NOMO-1 treated with DMSO at 0.1 percent for 48 hours (cell line): ENCODE data around the gene BPI.
"Not testable (repeated sequence)": the region's sequence is repeated elsewhere in the genome, so short reads cannot be mapped to it uniquely, and the experiment has no call there.

Experiments
- DNase-seq: peaks from one replicate; lab custom pipeline; 2025; ENCODE audit not compliant: unreplicated experiment; lab: John Stamatoyannopoulos, UW

BPI gene

DNA sequence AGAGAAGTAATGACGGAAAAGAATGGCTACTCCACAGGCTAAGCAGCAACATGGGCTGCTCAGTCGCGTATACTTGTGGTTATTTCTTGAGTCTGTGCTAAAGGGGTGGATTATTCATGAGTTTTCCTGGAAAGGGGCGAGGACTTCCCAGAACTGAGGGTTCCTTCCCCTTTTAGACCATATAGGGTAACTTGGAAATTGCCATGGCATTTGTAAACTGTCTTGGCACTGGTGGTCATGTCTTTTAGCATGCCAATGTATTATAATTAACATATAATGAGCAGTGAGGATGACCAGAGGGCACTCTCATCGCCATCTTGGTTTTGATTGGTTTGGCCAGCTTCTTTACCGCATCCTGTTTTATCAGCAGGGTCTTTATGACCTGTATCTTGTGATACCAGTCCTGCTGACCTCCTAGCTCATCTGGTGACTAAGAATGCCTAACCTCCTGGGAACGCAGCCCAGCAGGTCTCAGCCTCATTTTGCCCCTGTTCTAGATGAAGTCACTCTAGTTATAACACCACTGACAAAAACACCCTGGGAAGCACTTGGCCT lies 53.8 kb downstream of the BPI start:
- DNase-seq, result no peak

DNA sequence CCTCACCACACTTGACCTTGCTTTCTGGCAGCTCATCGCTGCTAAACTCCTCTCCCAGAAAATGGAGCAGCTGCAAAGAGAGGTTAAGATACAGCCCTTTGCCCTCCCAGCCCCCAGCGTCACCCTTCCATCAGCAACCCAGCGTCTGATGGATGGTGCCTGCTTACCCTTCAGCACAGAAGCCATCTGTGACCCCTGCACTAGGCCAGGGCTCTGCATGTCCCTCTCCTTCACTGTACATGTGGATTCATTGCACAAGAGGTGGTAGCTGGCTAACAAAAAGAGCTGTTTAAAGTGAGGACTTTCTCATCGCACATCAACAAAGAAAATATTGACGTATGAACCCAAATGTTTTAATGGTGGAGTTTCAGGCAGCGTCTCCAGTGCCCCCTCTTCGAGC lies 54.6 kb downstream of the BPI start:
- no peak for DNase-seq

DNA sequence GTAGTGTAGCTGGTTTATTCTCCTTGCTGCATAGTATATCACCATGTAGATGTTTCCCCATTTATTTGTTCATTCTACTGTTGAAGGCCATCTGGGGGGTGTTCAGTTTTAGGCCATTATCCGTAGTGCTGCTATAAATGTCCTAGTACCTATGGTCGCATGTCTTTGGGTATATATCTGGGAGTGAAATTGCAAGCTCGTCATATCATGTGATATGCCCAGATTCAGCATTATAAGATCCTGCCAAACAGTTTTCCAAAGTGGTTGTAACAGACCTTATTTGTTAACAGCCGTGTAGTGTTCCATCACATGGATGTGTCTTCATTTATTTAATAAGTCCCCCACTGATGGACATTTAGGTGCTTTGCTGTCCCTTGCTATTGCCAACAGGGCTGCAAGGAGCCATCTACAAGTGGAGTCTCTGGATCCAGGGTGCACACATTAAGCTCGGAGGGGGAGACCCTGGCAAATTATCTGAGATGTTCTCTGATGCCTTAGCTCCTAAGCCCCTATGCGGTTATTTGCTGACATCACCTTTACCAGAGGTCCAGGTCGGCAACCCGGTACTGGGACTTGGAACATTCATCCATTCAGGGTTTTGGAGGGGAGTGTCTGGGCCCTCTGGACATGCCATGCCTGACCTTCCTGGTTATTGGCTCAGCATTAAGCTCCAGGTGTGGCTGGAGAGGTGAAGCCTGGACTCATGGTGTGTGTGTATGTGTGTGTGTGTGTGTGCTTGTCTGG lies 59.2 kb downstream of the BPI start:
- no peak for DNase-seq

DNA sequence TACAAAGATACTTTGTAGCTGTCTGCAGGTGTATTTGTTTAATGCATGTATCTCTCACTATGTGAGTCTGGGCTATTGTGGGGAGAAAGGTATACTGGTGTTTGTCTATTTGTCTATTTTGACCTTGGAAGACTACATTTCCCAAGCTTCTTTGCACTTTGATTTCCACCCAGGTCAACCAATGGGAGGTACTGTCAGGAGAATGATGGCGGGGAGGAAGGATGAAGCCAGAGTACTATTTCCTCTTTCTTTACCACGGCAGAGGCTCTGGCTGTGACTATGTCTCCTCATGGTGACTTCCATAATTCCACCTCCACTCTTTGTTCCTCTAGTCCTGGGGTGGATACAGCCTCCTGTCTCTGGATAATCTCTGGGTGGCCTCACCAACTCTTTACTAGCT lies 65.4 kb downstream of the BPI start:
- DNase-seq, result peak; percentile 69

DNA sequence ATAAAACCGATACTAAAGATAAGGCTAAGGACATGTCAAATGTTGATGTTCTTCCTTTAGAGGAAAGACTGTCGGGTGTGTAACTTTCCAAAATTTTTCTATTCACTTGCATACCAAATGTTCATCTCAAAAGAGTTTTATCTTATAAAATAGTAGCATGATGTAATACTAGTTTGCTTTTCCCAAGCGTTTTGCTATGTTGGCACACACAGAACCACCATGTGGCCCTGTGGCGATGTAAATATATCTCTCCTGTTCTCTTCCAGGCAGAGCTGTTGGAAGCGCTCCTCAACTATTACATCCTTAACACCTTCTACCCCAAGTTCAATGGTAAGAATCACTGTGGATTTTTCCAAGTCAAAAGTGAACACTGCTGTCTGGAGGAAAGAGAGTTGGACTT lies 68.8 kb downstream of the BPI start:
- DNase-seq, result no peak

DNA sequence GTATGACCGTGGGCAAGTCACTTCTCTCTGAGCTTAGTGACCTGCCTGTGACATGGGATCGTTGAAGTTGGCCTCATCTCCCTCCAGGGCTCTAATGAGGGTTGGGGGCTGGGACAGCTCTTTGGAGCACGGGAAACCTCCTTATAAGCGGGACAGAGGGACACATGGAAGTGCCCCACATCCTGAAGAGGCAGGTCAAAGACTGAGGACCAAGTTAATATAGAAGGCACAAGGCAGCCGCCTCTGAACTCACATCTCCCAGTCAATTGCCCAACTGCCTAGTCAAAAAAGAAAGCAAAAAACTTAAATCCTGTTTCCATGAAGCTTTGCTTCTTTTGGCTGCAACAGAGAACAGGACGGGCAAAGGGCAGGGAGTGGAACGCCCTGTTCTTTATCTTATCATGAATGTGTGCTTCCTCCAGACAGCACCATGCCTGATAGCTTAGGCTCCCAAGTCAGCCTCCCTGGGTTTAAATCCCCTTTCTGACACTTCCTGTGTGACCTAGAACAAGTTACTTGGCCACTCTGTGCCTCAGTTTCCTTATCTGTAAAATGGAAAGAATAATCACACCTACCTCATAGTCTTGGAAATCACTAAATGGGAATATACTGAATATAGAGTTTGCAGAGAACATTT lies 69.4 kb downstream of the BPI start:
- no peak for DNase-seq

DNA sequence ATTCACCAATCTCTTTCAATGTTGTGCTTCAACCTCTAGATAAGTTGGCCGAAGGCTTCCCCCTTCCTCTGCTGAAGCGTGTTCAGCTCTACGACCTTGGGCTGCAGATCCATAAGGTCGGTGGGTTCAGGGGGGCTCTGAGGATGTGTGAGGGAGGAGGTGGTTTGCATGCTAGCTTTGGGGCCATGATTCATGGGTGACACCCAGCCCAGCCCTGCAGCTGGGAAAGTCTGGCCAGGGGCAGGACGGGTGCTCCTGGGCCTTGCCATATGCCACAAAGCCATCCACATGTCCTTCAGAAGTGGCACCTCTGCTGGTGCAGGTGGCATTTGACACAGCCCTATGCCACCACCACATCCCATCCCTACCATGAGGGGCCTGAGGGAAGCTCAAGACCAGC lies 69.9 kb downstream of the BPI start:
- no peak for DNase-seq

DNA sequence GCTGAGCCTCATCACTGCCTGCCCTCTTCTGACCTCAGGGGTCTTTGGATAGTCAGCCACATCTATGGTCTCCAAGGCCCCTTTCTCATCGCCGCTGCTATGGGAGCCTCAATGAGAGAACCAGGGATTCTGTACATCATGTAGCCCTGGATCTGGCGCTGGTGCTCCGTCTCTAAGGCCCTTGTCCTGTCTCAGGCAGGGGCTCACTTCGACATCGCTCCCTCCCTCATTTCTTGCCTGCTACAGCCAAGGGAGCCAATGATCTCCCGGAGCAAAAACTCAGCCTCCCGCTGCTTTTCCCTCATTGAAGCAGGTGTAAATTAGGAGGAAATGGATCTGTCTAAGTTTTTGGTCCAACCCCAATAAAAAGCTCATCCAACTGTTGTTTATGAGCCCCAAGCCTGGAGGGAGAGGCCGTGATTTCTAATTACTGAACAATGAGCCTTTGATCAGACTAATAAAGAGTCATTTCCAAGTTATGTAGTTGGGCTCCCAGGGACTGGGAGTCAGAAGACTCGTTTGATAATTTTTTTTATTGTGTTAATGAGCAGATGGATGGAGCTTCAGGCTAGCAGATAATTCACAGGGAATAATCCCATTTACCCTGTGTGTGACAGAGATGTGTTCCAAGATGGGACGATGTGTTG lies 73.2 kb downstream of the BPI start:
- no peak for DNase-seq

DNA sequence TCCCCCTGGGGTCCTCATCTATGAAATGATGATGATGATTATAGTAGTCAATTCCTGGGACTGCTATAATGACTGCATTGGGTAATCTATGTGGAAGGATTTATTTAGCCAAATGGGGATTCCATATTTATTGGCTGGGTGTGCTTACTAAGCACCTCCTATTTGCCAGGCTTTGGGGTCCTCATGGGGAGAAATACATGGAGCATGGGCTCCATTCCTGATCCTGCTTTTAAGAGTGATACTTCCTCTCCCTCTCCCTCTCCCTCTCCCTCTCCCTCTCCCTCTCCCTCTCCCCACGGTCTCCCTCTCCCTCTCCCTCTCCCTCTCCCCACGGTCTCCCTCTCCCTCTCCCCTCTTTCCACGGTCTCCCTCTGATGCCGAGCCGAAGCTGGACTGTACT lies 73.9 kb downstream of the BPI start:
- not testable (repeated sequence) for DNase-seq

DNA sequence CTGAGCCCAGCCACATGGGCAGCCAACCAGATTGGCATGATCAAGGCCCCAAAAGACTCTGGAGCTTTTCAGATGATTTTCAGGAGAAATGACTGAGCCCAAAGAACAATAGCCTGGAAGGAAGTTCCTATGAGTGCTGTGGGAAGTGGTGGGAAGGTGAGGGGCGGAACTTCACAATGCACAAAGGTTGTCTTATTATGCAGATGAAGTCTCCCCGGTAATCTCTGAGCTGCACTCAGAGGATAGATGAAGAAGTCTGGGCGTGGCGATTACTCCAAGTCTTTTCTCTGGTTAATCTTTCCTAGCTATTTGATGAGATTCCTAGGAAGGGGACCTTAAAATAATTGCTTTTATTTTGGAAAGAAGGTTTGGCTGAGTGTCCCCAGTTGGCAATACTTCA lies 79.2 kb downstream of the BPI start:
- DNase-seq, result no peak

DNA sequence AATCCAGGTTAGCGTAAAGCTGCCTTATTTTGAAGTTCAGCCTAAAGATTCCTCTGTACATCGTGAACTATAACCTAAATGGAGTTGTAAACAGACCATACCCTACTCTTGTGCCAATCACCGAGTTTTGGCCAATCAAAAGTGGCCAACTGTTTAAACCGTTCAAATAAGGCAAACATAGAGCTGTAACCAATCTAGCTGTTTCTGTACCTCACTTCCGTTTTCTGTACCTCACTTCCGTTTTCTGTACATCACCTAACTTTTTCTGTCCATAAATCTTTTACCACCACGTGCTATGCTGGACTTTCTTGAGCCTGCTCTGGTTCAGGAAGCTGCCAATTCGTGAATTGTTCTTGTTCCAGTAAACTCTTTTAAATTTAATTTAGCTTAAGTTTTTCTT lies 82.0 kb downstream of the BPI start:
- DNase-seq, result peak; percentile 25

DNA sequence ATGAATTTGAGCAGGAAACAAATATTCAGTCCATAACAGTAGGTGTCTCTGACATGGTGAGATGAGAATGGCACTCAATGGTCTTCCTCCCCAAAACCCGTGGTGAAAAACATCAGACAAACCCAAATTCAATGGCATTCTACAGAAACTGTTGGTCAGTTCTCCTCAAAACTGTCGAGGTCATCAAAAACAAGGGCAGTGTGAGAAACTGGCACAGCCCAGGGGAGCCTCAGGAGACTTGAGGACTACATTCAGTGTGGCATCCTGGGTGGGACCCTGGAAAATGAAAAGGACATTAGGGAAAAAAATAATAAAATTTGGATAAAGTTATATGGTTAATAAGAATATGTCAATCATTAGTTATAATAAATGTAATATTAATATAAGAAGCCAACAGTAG lies 82.9 kb downstream of the BPI start:
- no peak for DNase-seq
